Neural cell (in vitro differentiated cells): ENCODE measurements around the gene CCDC136. TPM values are rescaled to one million over a fixed set of nuclear protein-coding genes. Genes with fewer than 3 reads are reported as not detected.

Experiments used
- H2AFZ ChIP-seq: fragments of 200-600, 300-800 bp; sonication (generic), shearing (Covaris generic); 2 replicates; pipeline ENCODE4 v1.6.0; 2014; ENCODE audit warnings: low read depth, mild to moderate bottlenecking, antibody characterized with exemption, low read length, moderate library complexity
- H3F3A ChIP-seq: fragments of 200-600 bp; shearing (Covaris generic); 2 replicates; pipeline ENCODE4 v1.6.1; 2016; ENCODE audit warnings: mild to moderate bottlenecking, moderate library complexity, mixed read lengths, antibody characterized with exemption, low read length; ENCODE audit not compliant: insufficient read depth, poor library complexity, severe bottlenecking
- H3K27ac ChIP-seq: fragments of 200-600, 300-800 bp; sonication (generic), shearing (Covaris generic); 2 replicates; pipeline ENCODE4 v1.5.1; 2014; ENCODE audit warnings: mild to moderate bottlenecking, low read length, moderate library complexity
- H3K27me3 ChIP-seq: fragments of 300-800, 200-600 bp; sonication (generic), shearing (Covaris generic); 2 replicates; pipeline ENCODE4 v1.6.0; 2014; ENCODE audit warnings: mild to moderate bottlenecking, low read depth, low read length, moderate library complexity; ENCODE audit not compliant: insufficient read depth
- H3K36me3 ChIP-seq: fragments of 300-800, 200-600 bp; sonication (generic), shearing (Covaris generic); 2 replicates; pipeline ENCODE4 v1.5.1; 2014; ENCODE audit warnings: mild to moderate bottlenecking, antibody characterized with exemption, low read length, moderate library complexity; ENCODE audit not compliant: insufficient read depth
- H3K4me2 ChIP-seq: fragments of 300-800, 200-600 bp; sonication (generic), shearing (Covaris generic); 2 replicates; pipeline ENCODE4 v1.6.0; 2014; ENCODE audit warnings: mild to moderate bottlenecking, low read length
- H3K4me3 ChIP-seq: fragments of 300-800, 200-600 bp; sonication (generic), shearing (Covaris generic); 2 replicates; pipeline ENCODE4 v1.5.1; 2014; ENCODE audit warnings: mild to moderate bottlenecking, low read length, moderate library complexity
- H3K79me2 ChIP-seq: fragments of 200-600 bp; shearing (Covaris generic); replicated peaks from 2 replicates; pipeline ENCODE4 v1.6.0; 2014; ENCODE audit warnings: mild to moderate bottlenecking, low read length, moderate library complexity; ENCODE audit not compliant: insufficient read depth
- H3K9ac ChIP-seq: fragments of 300-800, 200-600 bp; sonication (generic), shearing (Covaris generic); 2 replicates; pipeline ENCODE4 v1.6.1; 2016; ENCODE audit warnings: mild to moderate bottlenecking, low read length, mixed read lengths
- H3K9me2 ChIP-seq: fragments of 200-600 bp; shearing (Covaris generic); 2 replicates; pipeline ENCODE4 v1.6.1; 2016; ENCODE audit warnings: mild to moderate bottlenecking, low read length, mixed read lengths; ENCODE audit not compliant: insufficient read depth
- H3K9me3 ChIP-seq: fragments of 200-600, 300-800 bp; sonication (generic), shearing (Covaris generic); 2 replicates; pipeline ENCODE4 v1.6.1; 2016; ENCODE audit warnings: mild to moderate bottlenecking, mixed run types, low read length, moderate library complexity, mixed read lengths
- H4K20me1 ChIP-seq: fragments of 200-600 bp; shearing (Covaris generic); 2 replicates; pipeline ENCODE4 v1.6.1; 2016; ENCODE audit warnings: mild to moderate bottlenecking, mixed run types; ENCODE audit not compliant: insufficient read depth
- CTCF ChIP-seq: fragments of 450-650 bp; IDR thresholded peaks from 2 replicates; pipeline ENCODE4 v1.5.1; 2014; ENCODE audit warnings: antibody characterized with exemption, mild to moderate bottlenecking, moderate library complexity; ENCODE audit not compliant: poor library complexity, severe bottlenecking
- EP300 ChIP-seq: fragments of 450-650 bp; conservative IDR thresholded peaks from 2 replicates; pipeline ENCODE4 v1.6.1; 2014; ENCODE audit warnings: antibody characterized with exemption, mild to moderate bottlenecking, moderate library complexity; ENCODE audit not compliant: poor library complexity, severe bottlenecking
- EZH2 ChIP-seq: fragments of 200-600, 300-800 bp; shearing (Covaris generic), sonication (generic); IDR thresholded peaks from 2 replicates; pipeline ENCODE4 v1.6.1; 2014; ENCODE audit warnings: antibody characterized with exemption, low read length, borderline replicate concordance, mild to moderate bottlenecking; ENCODE audit not compliant: insufficient read depth, poor library complexity, severe bottlenecking
- MXI1 ChIP-seq: fragments of 450-650 bp; conservative IDR thresholded peaks from 2 replicates; pipeline ENCODE4 v1.6.1; 2014; ENCODE audit warnings: antibody characterized with exemption, mild to moderate bottlenecking; ENCODE audit not compliant: poor library complexity, severe bottlenecking
- POLR2AphosphoS5 ChIP-seq: IDR thresholded peaks from 2 replicates; pipeline ENCODE4 v1.6.1; 2012
- RAD21 ChIP-seq: fragments of 450-650 bp; conservative IDR thresholded peaks from 2 replicates; pipeline ENCODE4 v1.6.1; 2014; ENCODE audit warnings: antibody characterized with exemption, mild to moderate bottlenecking, moderate library complexity
- REST ChIP-seq: IDR thresholded peaks from 2 replicates; pipeline ENCODE4 v1.6.1; 2012; ENCODE audit warnings: borderline replicate concordance
- SMC3 ChIP-seq: fragments of 450-650 bp; conservative IDR thresholded peaks from 2 replicates; pipeline ENCODE4 v1.6.1; 2014; ENCODE audit warnings: antibody characterized with exemption, mild to moderate bottlenecking, moderate library complexity; ENCODE audit not compliant: poor library complexity
- TAF1 ChIP-seq: IDR thresholded peaks from 2 replicates; pipeline ENCODE4 v1.6.1; 2012; ENCODE audit warnings: low read depth
- polyA plus RNA-seq: library from polyadenylated mRNA; depleted of rRNA; stranded (reverse); fragments of >200 nt; gene quantifications from 2 replicates; pipeline ENCODE4 v1.2.3, GENCODE V29; 2014

CCDC136 gene
- polyA plus RNA-seq, 1 donor from 2014 or later: 42.5 TPM

DNA sequence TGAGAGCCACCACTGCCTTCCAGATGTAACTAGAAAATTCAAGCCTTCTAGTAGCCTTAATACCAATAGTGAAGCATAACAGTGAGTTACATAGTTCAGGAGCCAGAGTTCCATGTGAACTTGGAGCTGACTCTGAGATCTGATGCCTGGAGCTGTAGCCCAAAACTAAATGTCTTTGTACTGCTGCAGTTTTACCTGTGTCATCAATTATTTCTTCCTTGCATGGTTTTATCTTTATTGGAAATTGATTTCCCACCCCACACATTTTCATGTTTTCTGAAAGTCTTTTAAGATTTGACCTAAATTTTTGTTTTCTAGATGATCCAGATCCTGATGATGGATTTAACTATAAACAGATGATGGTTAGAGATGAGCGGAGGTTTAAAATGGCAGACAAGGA, 33.2 kb upstream of the CCDC136 start:
- H3K4me2 ChIP-seq: no peak overlapping the region
- no peaks in the 10 kb centered on the region for H3K27me3 ChIP-seq
- no peak overlapping the region for H3K9ac ChIP-seq
- H3K9me2 ChIP-seq: no peaks in the 10 kb centered on the region
- no peaks in the 10 kb centered on the region for H3F3A ChIP-seq
- H3K9me3 ChIP-seq: no peaks in the 10 kb centered on the region
- TF ChIP-seq EZH2: no peak
- TF ChIP-seq REST: no peak
- TF ChIP-seq TAF1: no peak
- no peak for TF ChIP-seq SMC3
- no peak for TF ChIP-seq POLR2AphosphoS5
- TF ChIP-seq EP300: no peak
- no peak for TF ChIP-seq CTCF
- no peak for TF ChIP-seq MXI1
- no peak for TF ChIP-seq RAD21
- no peak overlapping the region for H3K4me3 ChIP-seq
- no peaks in the 10 kb centered on the region for H4K20me1 ChIP-seq
- no peak overlapping the region for H2AFZ ChIP-seq
- H3K79me2 ChIP-seq: no peaks in the 10 kb centered on the region
- H3K27ac ChIP-seq: no peak overlapping the region
- H3K36me3 ChIP-seq: no peaks in the 10 kb centered on the region

DNA sequence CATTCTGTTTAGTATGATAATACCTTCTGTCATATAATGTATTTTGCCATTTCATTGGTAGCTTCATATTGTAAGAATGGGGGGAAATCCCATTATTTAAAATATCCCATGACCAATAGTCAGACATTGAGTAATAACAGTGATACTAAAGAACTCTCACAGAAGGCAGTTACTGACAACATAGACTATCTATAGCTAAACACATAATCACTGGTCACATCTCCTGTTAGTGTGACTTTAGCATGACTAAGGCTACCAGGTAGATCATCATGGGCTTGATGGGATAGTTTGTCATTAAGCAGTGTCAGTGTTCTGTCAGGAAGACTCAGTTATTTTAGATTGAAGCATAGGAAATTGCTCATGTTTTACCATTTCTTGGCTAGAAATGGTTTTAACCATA, 32.5 kb upstream of the CCDC136 start:
- Histone ChIP-seq H3K27ac (no peak overlapping the region), H3K79me2 (no peaks in the 10 kb centered on the region), H3K27me3 (no peaks in the 10 kb centered on the region), H3K9me2 (no peaks in the 10 kb centered on the region), H3K4me3 (no peak overlapping the region), H3K9me3 (no peaks in the 10 kb centered on the region), H4K20me1 (no peaks in the 10 kb centered on the region), H3K36me3 (no peaks in the 10 kb centered on the region), H3K4me2 (no peak overlapping the region), H3F3A (no peaks in the 10 kb centered on the region), H3K9ac (no peak overlapping the region), H2AFZ (no peak overlapping the region)
- TF ChIP-seq POLR2AphosphoS5: no peak
- no peak for TF ChIP-seq MXI1
- TF ChIP-seq EP300: no peak

- H3K9me3 ChIP-seq: no peaks in the 10 kb centered on the region
- H3K36me3 ChIP-seq: no peaks in the 10 kb centered on the region
- H3F3A ChIP-seq: no peaks in the 10 kb centered on the region
- no peak overlapping the region for H3K4me3 ChIP-seq
- H3K79me2 ChIP-seq: no peaks in the 10 kb centered on the region
- no peaks in the 10 kb centered on the region for H4K20me1 ChIP-seq
- H3K9me2 ChIP-seq: no peaks in the 10 kb centered on the region
- H3K27me3 ChIP-seq: no peaks in the 10 kb centered on the region
- H3K9ac ChIP-seq: no peak overlapping the region
- H3K4me2 ChIP-seq: no peak overlapping the region
- no peak overlapping the region for H2AFZ ChIP-seq
- TF ChIP-seq RAD21: no peak
- no peak for TF ChIP-seq EZH2
- no peak for TF ChIP-seq SMC3
- no peak for TF ChIP-seq MXI1
- TF ChIP-seq REST: no peak
- no peak for TF ChIP-seq EP300
- TF ChIP-seq CTCF: no peak
- TF ChIP-seq TAF1: no peak
- TF ChIP-seq POLR2AphosphoS5: no peak
- H3K27ac ChIP-seq: no peak overlapping the region
Observed at GRCh38 chr7:128763541-128763940, 28.2 kb upstream of the CCDC136 start.
